Liver (tissue), 3 donors: ENCODE results near the gene RETSAT.

Source experiments
- ATF3 ChIP-seq: IDR thresholded peaks from 2 replicates; pipeline ENCODE4 v1.6.1; 2016; ENCODE audit warnings: antibody characterized with exemption
- CTCF ChIP-seq: fragments of 150-350 bp; IDR thresholded peaks from 2 replicates; pipeline ENCODE4 v1.5.1; 2017; ENCODE audit warnings: improper control_type of control experiment, low read depth, low read length; ENCODE audit not compliant: missing input control
- FOXA1 ChIP-seq: IDR thresholded peaks from 2 replicates; pipeline ENCODE4 v1.6.1; 2016; ENCODE audit warnings: antibody characterized with exemption
- GABPA ChIP-seq, 2 donors: IDR thresholded peaks in 1 of 2; conservative IDR thresholded peaks in 1 of 2; 2 replicates each; pipeline ENCODE4 v1.6.1; 2016; ENCODE audit warnings: antibody characterized with exemption in 2 of 2, mild to moderate bottlenecking in 1 of 2, moderate library complexity in 1 of 2
- HNF4G ChIP-seq: IDR thresholded peaks from 2 replicates; pipeline ENCODE4 v1.6.1; 2016; ENCODE audit warnings: antibody characterized with exemption
- JUND ChIP-seq, 2 donors: IDR thresholded peaks; 2 replicates each; pipeline ENCODE4 v1.6.1; 2016; ENCODE audit warnings: antibody characterized with exemption in 2 of 2
- RAD21 ChIP-seq, 2 donors: IDR thresholded peaks; 2 replicates each; pipeline ENCODE4 v1.6.1; 2016; ENCODE audit warnings: antibody characterized with exemption in 2 of 2, mild to moderate bottlenecking in 2 of 2
- REST ChIP-seq: IDR thresholded peaks from 2 replicates; pipeline ENCODE4 v1.6.1; 2016; ENCODE audit warnings: antibody characterized with exemption, mild to moderate bottlenecking
- SP1 ChIP-seq: IDR thresholded peaks from 2 replicates; pipeline ENCODE4 v1.6.1; 2018; ENCODE audit warnings: antibody characterized with exemption, mild to moderate bottlenecking
- TAF1 ChIP-seq: conservative IDR thresholded peaks from 2 replicates; pipeline ENCODE4 v1.6.1; 2016; ENCODE audit warnings: antibody characterized with exemption, mild to moderate bottlenecking
- YY1 ChIP-seq: IDR thresholded peaks from 2 replicates; pipeline ENCODE4 v1.6.1; 2016; ENCODE audit warnings: antibody characterized with exemption, mild to moderate bottlenecking
- ZBTB33 ChIP-seq: IDR thresholded peaks from 2 replicates; pipeline ENCODE4 v1.6.1; 2016; ENCODE audit warnings: antibody characterized with exemption
- donor health status: healthy.
- donor health status: healthy.

GRCh38 chr2:85318222-85319074, 35.9 kb downstream of the RETSAT start:
- TF ChIP-seq CTCF: no peak
- TF ChIP-seq JUND (IDR thresholded peaks at IDR 0.05): no peak
- TF ChIP-seq RAD21 (IDR thresholded peaks at IDR 0.05): no peak
- no peak for TF ChIP-seq YY1
- no peak for TF ChIP-seq GABPA (IDR thresholded peaks at IDR 0.05 in 1 of 2, conservative IDR thresholded peaks at IDR 0.05 in 1 of 2)
- TF ChIP-seq HNF4G: no peak
- no peak for TF ChIP-seq TAF1
- no peak for TF ChIP-seq ATF3
- no peak for TF ChIP-seq REST
- no peak for TF ChIP-seq SP1
- TF ChIP-seq ZBTB33: no peak
- TF ChIP-seq FOXA1: no peak
